HUES6 (cell line): ENCODE data around the gene FBXO33.
"Not testable (repeated sequence)": the region's sequence is repeated elsewhere in the genome, so short reads cannot be mapped to it uniquely, and the experiment has no call there.

Experiments
- H3K27ac ChIP-seq: 2 replicates; pipeline ENCODE4 v1.7.0; 2013; ENCODE audit warnings: low read depth, mild to moderate bottlenecking, low read length, inconsistent platforms
- H3K27me3 ChIP-seq: 2 replicates; pipeline ENCODE4 v1.6.1; 2013; ENCODE audit warnings: low read length; ENCODE audit not compliant: control insufficient read depth, insufficient read depth
- H3K36me3 ChIP-seq: 2 replicates; pipeline ENCODE4 v1.6.1; 2013; ENCODE audit warnings: low read length; ENCODE audit not compliant: control insufficient read depth, insufficient read depth
- H3K4me1 ChIP-seq: 2 replicates; pipeline ENCODE4 v1.6.1; 2013; ENCODE audit warnings: low read length; ENCODE audit not compliant: control insufficient read depth, insufficient read depth
- H3K4me3 ChIP-seq: 2 replicates; pipeline ENCODE4 v1.5.1; 2013; ENCODE audit warnings: low read depth, low read length
- H3K9ac ChIP-seq: one replicate; pipeline ENCODE4 v1.6.1; 2013; ENCODE audit warnings: mild to moderate bottlenecking, low read length
- H3K9me3 ChIP-seq: 2 replicates; pipeline ENCODE4 v1.6.1; 2013; ENCODE audit warnings: low read depth, low read length; ENCODE audit not compliant: control insufficient read depth, insufficient read depth

Gene FBXO33

GRCh38 chr14:39370415-39370814 is 61.8 kb downstream of the FBXO33 start:
- Histone ChIP-seq H3K4me3 (no peak overlapping the region), H3K27me3 (no peaks in the 10 kb centered on the region), H3K4me1 (peaks cover 17% of the 10 kb centered on the region), H3K36me3 (no peaks in the 10 kb centered on the region), H3K27ac (no peak overlapping the region), H3K9me3 (no peaks in the 10 kb centered on the region), H3K9ac (no peak overlapping the region)

GRCh38 chr14:39369029-39369428 is 63.2 kb downstream of the FBXO33 start:
- Histone ChIP-seq H3K4me3 (no peak overlapping the region), H3K4me1 (peaks cover 17% of the 10 kb centered on the region), H3K27ac (no peak overlapping the region), H3K9me3 (no peaks in the 10 kb centered on the region), H3K9ac (no peak overlapping the region), H3K36me3 (no peaks in the 10 kb centered on the region), H3K27me3 (no peaks in the 10 kb centered on the region)

- Histone ChIP-seq H3K27ac (no peak overlapping the region), H3K9me3 (peaks cover 2% of the 10 kb centered on the region; the same call in 1 of the 2 replicates), H3K27me3 (no peaks in the 10 kb centered on the region), H3K36me3 (no peaks in the 10 kb centered on the region), H3K4me3 (no peak overlapping the region), H3K9ac (no peak overlapping the region), H3K4me1 (peaks cover 17% of the 10 kb centered on the region)
Observed at GRCh38 chr14:39368261-39368959, 63.8 kb downstream of the FBXO33 start.

GRCh38 chr14:39367387-39367751 is 64.9 kb downstream of the FBXO33 start:
- Histone ChIP-seq H3K36me3 (no peaks in the 10 kb centered on the region), H3K4me3 (no peak overlapping the region), H3K27ac (no peak overlapping the region), H3K9me3 (peaks cover 2% of the 10 kb centered on the region; the same call in 1 of the 2 replicates), H3K9ac (no peak overlapping the region), H3K4me1 (peaks cover 17% of the 10 kb centered on the region), H3K27me3 (no peaks in the 10 kb centered on the region)

- Histone ChIP-seq H3K9me3 (peaks cover 2% of the 10 kb centered on the region; the same call in 1 of the 2 replicates), H3K4me1 (peaks cover 17% of the 10 kb centered on the region), H3K9ac (no peak overlapping the region), H3K4me3 (no peak overlapping the region), H3K36me3 (no peaks in the 10 kb centered on the region), H3K27me3 (no peaks in the 10 kb centered on the region), H3K27ac (no peak overlapping the region)
Observed at GRCh38 chr14:39366460-39367386, 65.5 kb downstream of the FBXO33 start.

- no peak overlapping the region for H3K27ac ChIP-seq
- no peaks in the 10 kb centered on the region for H3K27me3 ChIP-seq
- H3K4me1 ChIP-seq, result peaks cover 17% of the 10 kb centered on the region
Observed at GRCh38 chr14:39365354-39365753, 66.9 kb downstream of the FBXO33 start.

GRCh38 chr14:39364509-39364908 is 67.7 kb downstream of the FBXO33 start:
- H3K27ac ChIP-seq, result no peak overlapping the region
- peaks cover 17% of the 10 kb centered on the region for H3K4me1 ChIP-seq
- no peak overlapping the region for H3K9ac ChIP-seq
- no peak overlapping the region for H3K4me3 ChIP-seq
- peaks cover 2% of the 10 kb centered on the region; the same call in 1 of the 2 replicates for H3K9me3 ChIP-seq
- H3K36me3 ChIP-seq, result no peaks in the 10 kb centered on the region
- no peaks in the 10 kb centered on the region for H3K27me3 ChIP-seq

More at GRCh38 chr14:39365354-39365753, 66.9 kb downstream of the FBXO33 start:
- H3K9me3 ChIP-seq, result peaks cover 2% of the 10 kb centered on the region; the same call in 1 of the 2 replicates
- H3K9ac ChIP-seq, result no peak overlapping the region
- H3K4me3 ChIP-seq, result no peak overlapping the region
- H3K36me3 ChIP-seq, result no peaks in the 10 kb centered on the region

GRCh38 chr14:39361556-39361955 is 70.7 kb downstream of the FBXO33 start:
- H3K27me3 ChIP-seq, H3K4me1 ChIP-seq, H3K4me3 ChIP-seq, H3K9ac ChIP-seq, H3K9me3 ChIP-seq, H3K27ac ChIP-seq, H3K36me3 ChIP-seq: not testable (repeated sequence)

GRCh38 chr14:39360316-39360715 is 71.9 kb downstream of the FBXO33 start:
- Histone ChIP-seq H3K4me3 (no peak overlapping the region), H3K9me3 (peaks cover 7% of the 10 kb centered on the region), H3K9ac (no peak overlapping the region), H3K36me3 (no peaks in the 10 kb centered on the region), H3K27ac (no peak overlapping the region), H3K27me3 (no peaks in the 10 kb centered on the region), H3K4me1 (no peaks in the 10 kb centered on the region; the same call in 1 of the 2 replicates)

- H3K36me3 ChIP-seq, H3K4me1 ChIP-seq, H3K4me3 ChIP-seq, H3K27me3 ChIP-seq, H3K9ac ChIP-seq, H3K9me3 ChIP-seq, H3K27ac ChIP-seq: not testable (repeated sequence)
Observed at GRCh38 chr14:39359069-39359468, 73.2 kb downstream of the FBXO33 start.

- no peaks in the 10 kb centered on the region for H3K27me3 ChIP-seq
- H3K9me3 ChIP-seq, result 0 out of 2 replicates have a peak, but pooled peaks cover 5% of the 10 kb centered on the region
- no peaks in the 10 kb centered on the region for H3K4me1 ChIP-seq
- H3K4me3 ChIP-seq, result no peak overlapping the region
- no peaks in the 10 kb centered on the region for H3K36me3 ChIP-seq
- H3K27ac ChIP-seq, result no peak overlapping the region
- H3K9ac ChIP-seq, result no peak overlapping the region
Observed at GRCh38 chr14:39351708-39352107, 80.5 kb downstream of the FBXO33 start.
